Osteoblast (primary cell): ENCODE data around the gene MYLK. TPM values are rescaled to one million over a fixed set of nuclear protein-coding genes. Genes with fewer than 3 reads are reported as not detected.
"Not testable (repeated sequence)": the region's sequence is repeated elsewhere in the genome, so short reads cannot be mapped to it uniquely, and the experiment has no call there.

Experiments used
- DNase-seq: peaks from one replicate; pipeline ENCODE4 v3.0.0; 2011; ENCODE audit warnings: low spot score, mixed read lengths; ENCODE audit not compliant: insufficient read length; ENCODE audit errors: missing footprints
- H2AFZ ChIP-seq: 2 replicates; pipeline ENCODE4 v1.6.0; 2011; ENCODE audit warnings: mild to moderate bottlenecking, low read length
- H3K27ac ChIP-seq: 2 replicates; pipeline ENCODE4 v1.5.1; 2011; ENCODE audit warnings: mild to moderate bottlenecking, low read depth, low read length, moderate library complexity
- H3K27me3 ChIP-seq: 2 replicates; pipeline ENCODE4 v1.6.0; 2012; ENCODE audit warnings: mild to moderate bottlenecking, control low read depth, inconsistent platforms, low read length, moderate library complexity; ENCODE audit not compliant: insufficient read depth
- H3K36me3 ChIP-seq: 2 replicates; pipeline ENCODE4 v1.5.1; 2011; ENCODE audit warnings: mild to moderate bottlenecking, low read length, control low read depth, moderate library complexity; ENCODE audit not compliant: insufficient read depth
- H3K4me1 ChIP-seq: 2 replicates; pipeline ENCODE4 v1.5.1; 2011; ENCODE audit warnings: mild to moderate bottlenecking, low read length, control low read depth, moderate library complexity; ENCODE audit not compliant: insufficient read depth
- H3K4me2 ChIP-seq: 2 replicates; pipeline ENCODE4 v1.6.0; 2011; ENCODE audit warnings: mild to moderate bottlenecking, low read length; ENCODE audit not compliant: insufficient read depth
- H3K4me3 ChIP-seq: fragments of 200-600 bp; sonication (generic); 3 replicates; pipeline ENCODE4 v1.5.1; 2012; ENCODE audit warnings: mild to moderate bottlenecking, low read length, inconsistent platforms; ENCODE audit not compliant: insufficient read depth
- H3K79me2 ChIP-seq: 2 replicates; pipeline ENCODE4 v1.6.0; 2012; ENCODE audit warnings: mild to moderate bottlenecking, low read length, control low read depth, inconsistent platforms; ENCODE audit not compliant: insufficient read depth
- H3K9me3 ChIP-seq: 2 replicates; pipeline ENCODE4 v1.5.1; 2011; ENCODE audit warnings: low read depth, low read length, control low read depth
- H4K20me1 ChIP-seq: 2 replicates; pipeline ENCODE4 v1.6.0; 2012; ENCODE audit warnings: mild to moderate bottlenecking, low read length, control low read depth; ENCODE audit not compliant: insufficient read depth
- total RNA-seq: library from RNA; depleted of rRNA; stranded (reverse); fragments of >200 nt; gene quantifications from 2 replicates; pipeline ENCODE4 v1.2.3, GENCODE V29; 2012
- TF ChIP-seq, protein P1 (sequence below): IDR thresholded peaks from 2 replicates; pipeline ENCODE4 v1.5.1; 2011; ENCODE audit warnings: mild to moderate bottlenecking, low read depth, low read length, moderate library complexity; ENCODE audit errors: extremely low read depth

MYLK gene
- total RNA-seq, 1 donor = 268 TPM

DNA sequence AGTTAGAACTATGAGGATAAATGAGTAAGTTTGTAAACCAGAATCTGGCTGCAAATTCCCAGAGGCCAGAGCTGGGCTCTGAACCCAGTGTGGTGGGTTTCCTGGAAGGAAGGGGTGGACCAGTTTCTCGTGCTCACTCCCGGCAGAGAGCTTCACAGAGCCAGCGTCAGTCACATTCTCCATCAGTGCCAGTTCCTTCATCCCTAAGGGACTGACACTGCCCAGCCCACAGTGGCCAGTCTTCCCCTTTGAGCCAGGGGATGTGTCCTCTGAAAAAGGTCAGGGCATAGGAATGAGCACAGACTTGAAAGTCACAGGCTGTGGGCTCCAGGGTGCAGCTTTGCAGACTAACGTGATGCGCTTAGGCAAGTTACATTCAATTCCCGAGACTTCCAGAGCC lies 163.5 kb downstream of the MYLK start:
- H3K4me1 ChIP-seq = peaks cover 40% of the 10 kb centered on the region
- H3K4me3 ChIP-seq = no peak overlapping the region
- H3K36me3 ChIP-seq = peaks cover 30% of the 10 kb centered on the region
- no peak overlapping the region for H3K4me2 ChIP-seq
- H4K20me1 ChIP-seq = no peaks in the 10 kb centered on the region
- TF ChIP-seq, protein P1, sequence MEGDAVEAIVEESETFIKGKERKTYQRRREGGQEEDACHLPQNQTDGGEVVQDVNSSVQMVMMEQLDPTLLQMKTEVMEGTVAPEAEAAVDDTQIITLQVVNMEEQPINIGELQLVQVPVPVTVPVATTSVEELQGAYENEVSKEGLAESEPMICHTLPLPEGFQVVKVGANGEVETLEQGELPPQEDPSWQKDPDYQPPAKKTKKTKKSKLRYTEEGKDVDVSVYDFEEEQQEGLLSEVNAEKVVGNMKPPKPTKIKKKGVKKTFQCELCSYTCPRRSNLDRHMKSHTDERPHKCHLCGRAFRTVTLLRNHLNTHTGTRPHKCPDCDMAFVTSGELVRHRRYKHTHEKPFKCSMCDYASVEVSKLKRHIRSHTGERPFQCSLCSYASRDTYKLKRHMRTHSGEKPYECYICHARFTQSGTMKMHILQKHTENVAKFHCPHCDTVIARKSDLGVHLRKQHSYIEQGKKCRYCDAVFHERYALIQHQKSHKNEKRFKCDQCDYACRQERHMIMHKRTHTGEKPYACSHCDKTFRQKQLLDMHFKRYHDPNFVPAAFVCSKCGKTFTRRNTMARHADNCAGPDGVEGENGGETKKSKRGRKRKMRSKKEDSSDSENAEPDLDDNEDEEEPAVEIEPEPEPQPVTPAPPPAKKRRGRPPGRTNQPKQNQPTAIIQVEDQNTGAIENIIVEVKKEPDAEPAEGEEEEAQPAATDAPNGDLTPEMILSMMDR = no peak
- no peak overlapping the region for H3K27ac ChIP-seq
- no peak overlapping the region for H2AFZ ChIP-seq
- no peaks in the 10 kb centered on the region for H3K79me2 ChIP-seq
- DNase-seq = no peak
- no peaks in the 10 kb centered on the region for H3K27me3 ChIP-seq
- H3K9me3 ChIP-seq = no peaks in the 10 kb centered on the region

DNA sequence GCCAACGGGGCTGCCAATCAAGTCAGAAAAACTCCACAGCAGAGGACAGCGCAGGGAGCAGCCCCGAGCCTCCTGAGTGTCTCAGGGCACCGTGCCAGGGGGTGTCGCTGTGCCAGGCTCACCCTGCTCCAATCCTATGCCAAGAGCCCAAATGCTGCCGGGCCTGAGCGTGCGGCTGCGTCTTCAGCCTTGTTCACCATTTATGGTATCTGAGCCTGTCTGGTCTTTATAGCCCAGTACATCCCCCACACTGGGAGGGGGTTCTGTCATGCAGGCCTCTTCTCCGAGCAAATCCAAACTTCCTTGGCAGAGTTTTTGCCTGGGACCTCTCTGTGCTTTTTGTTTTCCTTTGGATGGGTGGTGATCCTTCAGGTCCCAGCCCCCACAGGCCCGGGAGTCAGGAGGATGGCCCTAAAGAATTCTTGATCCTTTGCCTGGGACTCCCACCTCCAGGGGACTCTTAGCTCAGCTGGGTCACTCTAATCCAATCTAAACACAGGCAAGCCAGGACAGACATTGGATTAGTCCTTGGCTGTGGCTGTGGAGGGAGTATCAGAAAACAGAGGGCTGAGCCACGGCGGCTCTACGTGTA lies 164.2 kb downstream of the MYLK start:
- Histone ChIP-seq H3K27ac (no peak overlapping the region), H3K4me1 (peaks cover 40% of the 10 kb centered on the region), H3K4me3 (no peak overlapping the region), H3K9me3 (no peaks in the 10 kb centered on the region), H3K79me2 (no peaks in the 10 kb centered on the region), H3K4me2 (no peak overlapping the region), H2AFZ (no peak overlapping the region), H4K20me1 (no peaks in the 10 kb centered on the region), H3K36me3 (peaks cover 26% of the 10 kb centered on the region), H3K27me3 (no peaks in the 10 kb centered on the region)
- no peak for DNase-seq
- TF ChIP-seq, protein P1 = no peak

DNA sequence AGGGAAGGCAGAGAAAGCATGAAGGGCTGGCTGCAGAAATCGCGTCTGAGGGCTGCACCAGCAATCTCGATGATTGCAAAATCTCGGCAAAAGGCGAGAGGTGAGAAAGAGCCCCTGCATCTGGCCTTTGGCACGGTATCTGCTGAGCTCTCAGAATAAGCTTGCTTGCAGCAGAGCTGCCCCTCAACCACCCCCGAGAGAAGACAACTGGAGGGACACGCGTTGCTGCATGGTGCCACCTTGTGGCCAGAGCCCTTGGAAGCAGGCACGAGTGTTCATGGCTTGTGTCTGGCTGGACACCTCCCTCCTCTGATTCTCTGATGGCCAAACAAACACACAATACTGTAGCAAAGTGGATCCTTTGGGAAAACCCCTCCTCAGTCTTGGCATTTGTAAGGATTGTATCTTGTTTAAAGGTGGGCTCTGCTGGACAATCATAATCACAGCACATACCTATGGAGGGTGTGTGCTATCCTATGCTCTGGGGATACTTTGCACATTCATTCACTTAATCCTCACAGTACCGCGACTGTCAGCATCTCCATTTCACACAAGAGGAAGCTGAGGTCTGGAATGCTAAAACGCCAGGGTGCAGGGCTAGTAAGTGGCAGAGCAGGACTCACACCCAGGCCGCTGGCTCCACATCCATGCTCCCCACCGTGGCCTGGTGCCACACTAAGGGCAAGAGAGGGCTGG lies 164.9 kb downstream of the MYLK start:
- not testable (repeated sequence) for H3K4me2 ChIP-seq, H2AFZ ChIP-seq, H3K27me3 ChIP-seq, H3K4me3 ChIP-seq, H3K27ac ChIP-seq, H3K79me2 ChIP-seq, H3K9me3 ChIP-seq, H4K20me1 ChIP-seq
- TF ChIP-seq, protein P1 = peak; percentile 65
- Histone ChIP-seq H3K4me1 (peaks cover 40% of the 10 kb centered on the region), H3K36me3 (peaks cover 32% of the 10 kb centered on the region)
- peak; percentile 77 for DNase-seq

DNA sequence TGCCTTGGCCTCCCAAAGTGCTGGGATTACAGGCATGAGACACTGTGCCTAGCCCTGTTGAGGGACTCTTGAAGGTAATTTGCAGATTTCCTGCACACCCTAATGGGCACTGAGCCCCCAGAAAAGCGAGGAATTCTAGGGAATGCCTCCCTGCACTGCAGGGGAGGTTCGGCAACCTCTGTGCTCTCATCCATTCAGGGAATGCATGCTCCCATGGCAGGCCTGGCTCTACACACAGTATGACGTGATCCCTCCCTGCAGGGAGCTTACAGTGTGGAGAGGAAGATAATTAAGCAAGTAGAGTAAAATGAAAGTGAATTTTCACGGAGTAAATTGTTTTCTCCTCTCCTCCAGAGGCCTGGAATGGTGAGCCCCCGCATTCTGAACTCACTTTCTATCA lies 166.0 kb downstream of the MYLK start:
- Histone ChIP-seq H2AFZ (no peak overlapping the region), H3K4me1 (peaks cover 37% of the 10 kb centered on the region), H3K4me3 (no peak overlapping the region), H3K79me2 (no peaks in the 10 kb centered on the region), H3K27ac (peak overlapping the region; percentile 39), H3K27me3 (no peaks in the 10 kb centered on the region), H3K4me2 (no peak overlapping the region), H3K9me3 (no peaks in the 10 kb centered on the region), H3K36me3 (peaks cover 38% of the 10 kb centered on the region), H4K20me1 (no peaks in the 10 kb centered on the region)
- no peak for DNase-seq
- TF ChIP-seq, protein P1 = no peak

DNA sequence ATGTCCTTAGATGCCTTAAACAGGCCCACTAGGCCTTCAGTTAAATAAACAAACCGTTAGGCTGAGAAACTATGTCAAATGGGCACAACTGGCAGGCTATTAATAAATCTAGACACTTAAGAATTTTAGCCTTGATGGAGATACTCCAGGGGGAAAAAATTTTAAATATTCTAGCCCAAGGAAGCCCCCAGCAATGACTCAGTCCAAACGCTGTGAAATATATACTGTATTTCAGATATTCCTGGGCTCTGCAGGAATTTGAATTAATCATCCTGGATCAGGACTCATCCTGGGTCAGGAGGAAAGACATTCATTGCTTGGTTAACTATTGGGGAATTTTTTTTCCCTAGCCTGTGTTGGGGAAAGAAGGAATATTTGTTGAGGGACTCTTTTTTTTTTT lies 166.7 kb downstream of the MYLK start:
- H3K36me3 ChIP-seq = peaks cover 37% of the 10 kb centered on the region
- not testable (repeated sequence) for H3K27me3 ChIP-seq, H3K4me2 ChIP-seq, H3K79me2 ChIP-seq, DNase-seq, H2AFZ ChIP-seq, H4K20me1 ChIP-seq, H3K4me3 ChIP-seq, H3K9me3 ChIP-seq
- peaks cover 43% of the 10 kb centered on the region for H3K4me1 ChIP-seq
- peak overlapping the region; percentile 43 for H3K27ac ChIP-seq
